NCI-H1694 treated with DMSO at 0.1 percent for 48 hours (cell line): ENCODE data around the gene RBM14.
"Not testable (repeated sequence)": the region's sequence is repeated elsewhere in the genome, so short reads cannot be mapped to it uniquely, and the experiment has no call there.

Source experiments
- DNase-seq: peaks from one replicate; lab custom pipeline; 2025; lab: John Stamatoyannopoulos, UW

The RBM14 gene

GRCh38 chr11:66637557-66638176 lies 21.2 kb downstream of the RBM14 start:
- DNase-seq, result no peak

GRCh38 chr11:66638177-66639065 lies 22.0 kb downstream of the RBM14 start, which contains the start of gene RBM4:
Gene RBM4 (plus strand): TSS chr11:66638703. CDS start chr11:66639712, 1,009 bp downstream.
- DNase-seq, result peak; percentile 99

DNA sequence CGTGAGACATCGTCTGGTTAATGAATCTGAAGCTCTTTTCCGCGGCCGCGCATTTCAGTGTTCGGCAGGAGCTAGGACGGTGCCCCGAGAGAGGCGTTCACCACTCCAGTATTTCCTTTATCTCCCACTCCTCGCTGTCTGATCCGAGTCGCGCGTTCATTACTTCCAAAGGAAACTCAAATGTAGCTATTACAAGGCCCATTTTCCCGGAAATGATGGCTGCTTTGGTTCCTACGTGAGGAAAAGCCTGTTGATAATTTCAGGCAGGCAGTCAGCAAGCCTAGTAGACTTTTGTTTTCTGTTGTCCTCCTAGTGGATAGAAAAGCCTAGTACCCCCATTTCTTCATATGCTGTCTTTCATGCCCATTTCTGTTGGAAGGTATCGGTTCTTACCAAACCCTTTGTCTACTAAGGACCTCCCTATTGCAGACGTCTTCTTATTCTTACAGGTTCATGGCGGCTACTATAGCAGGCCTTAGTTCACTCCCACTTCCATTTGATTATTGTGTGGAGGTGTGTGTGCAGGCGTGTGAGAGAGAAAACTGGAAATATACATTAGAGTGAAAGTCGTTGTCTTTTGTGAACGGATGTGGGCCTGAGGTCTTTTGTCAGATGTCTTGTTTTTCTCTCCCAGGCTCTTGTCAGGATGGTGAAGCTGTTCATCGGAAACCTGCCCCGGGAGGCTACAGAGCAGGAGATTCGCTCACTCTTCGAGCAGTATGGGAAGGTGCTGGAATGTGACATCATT lies 22.8 kb downstream of the RBM14 start:
- DNase-seq, result no peak

DNA sequence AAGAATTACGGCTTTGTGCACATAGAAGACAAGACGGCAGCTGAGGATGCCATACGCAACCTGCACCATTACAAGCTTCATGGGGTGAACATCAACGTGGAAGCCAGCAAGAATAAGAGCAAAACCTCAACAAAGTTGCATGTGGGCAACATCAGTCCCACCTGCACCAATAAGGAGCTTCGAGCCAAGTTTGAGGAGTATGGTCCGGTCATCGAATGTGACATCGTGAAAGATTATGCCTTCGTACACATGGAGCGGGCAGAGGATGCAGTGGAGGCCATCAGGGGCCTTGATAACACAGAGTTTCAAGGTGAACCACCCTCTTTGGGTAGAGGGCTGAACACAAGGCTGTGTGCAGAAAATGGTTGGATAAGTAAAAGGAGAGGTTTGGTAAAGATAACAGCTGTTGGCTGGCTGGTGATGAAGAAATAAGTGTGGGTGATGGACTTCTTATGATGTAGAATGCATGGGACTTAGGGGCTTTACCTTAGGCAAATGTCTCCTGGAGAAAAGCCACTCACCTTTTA lies 23.4 kb downstream of the RBM14 start:
- DNase-seq, result not testable (repeated sequence)

DNA sequence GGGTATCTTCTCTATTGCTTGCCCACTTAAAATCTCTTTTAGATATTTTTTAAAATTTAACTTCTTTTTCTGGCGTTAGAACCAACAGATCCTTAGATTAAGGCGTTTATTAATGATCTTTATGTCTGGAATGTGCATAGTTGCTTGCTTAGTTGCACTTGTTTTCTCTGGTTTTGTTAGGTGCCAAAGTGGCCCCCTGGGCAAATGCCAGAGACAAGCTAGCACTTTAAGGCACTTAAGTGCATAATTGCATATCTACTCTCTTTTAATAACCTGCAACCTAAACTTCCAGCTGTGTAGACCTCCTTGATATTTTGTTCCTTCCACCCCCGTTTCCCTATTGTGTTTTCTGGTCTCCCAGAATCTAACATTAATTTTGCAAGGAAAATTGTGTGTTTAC lies 25.4 kb downstream of the RBM14 start:
- DNase-seq, result no peak

GRCh38 chr11:66643745-66644437 lies 27.5 kb downstream of the RBM14 start:
- DNase-seq, result no peak

- DNase-seq, result no peak
Measured at GRCh38 chr11:66646828-66647227, 30.4 kb downstream of the RBM14 start.

DNA sequence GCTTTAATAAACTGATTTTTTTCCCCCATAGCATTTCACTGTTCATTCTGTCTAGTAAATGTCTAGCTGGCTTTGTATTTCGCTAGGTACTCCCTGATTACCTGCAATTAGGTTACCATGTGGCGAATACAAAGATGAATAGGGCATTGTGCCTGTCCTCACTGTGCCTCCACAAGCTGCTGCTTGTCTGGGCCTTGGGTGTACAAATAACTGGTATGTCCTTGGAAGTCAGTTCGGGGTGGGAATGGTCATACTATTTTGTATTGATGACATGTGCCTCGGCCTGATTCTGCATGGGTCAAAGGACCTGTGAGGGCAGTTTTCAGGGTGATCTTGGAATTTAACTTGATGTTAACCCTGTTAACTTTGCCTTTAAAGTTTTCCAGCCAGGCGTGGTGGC lies 33.5 kb downstream of the RBM14 start:
- no peak for DNase-seq

GRCh38 chr11:66651016-66651415 lies 34.6 kb downstream of the RBM14 start:
- DNase-seq, result no peak

DNA sequence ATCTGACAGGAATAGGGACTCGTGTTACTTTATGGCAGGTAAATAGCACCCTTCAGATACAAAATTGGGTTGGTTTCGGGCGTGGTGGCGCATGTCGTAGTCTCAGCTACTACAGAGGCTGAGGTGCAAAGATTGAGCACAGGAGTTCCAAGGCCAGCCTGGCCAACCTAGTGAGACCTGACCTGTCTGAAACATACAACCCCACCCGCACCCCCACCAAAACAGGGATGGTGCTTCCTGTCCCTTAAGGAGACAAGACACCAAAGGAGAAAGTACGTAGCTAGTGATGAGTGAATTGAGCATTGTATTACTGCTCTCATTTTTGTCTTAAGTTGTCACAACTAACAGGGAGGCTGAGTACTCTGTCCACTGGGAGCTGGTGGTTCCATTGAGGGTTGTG lies 36.2 kb downstream of the RBM14 start:
- no peak for DNase-seq

DNA sequence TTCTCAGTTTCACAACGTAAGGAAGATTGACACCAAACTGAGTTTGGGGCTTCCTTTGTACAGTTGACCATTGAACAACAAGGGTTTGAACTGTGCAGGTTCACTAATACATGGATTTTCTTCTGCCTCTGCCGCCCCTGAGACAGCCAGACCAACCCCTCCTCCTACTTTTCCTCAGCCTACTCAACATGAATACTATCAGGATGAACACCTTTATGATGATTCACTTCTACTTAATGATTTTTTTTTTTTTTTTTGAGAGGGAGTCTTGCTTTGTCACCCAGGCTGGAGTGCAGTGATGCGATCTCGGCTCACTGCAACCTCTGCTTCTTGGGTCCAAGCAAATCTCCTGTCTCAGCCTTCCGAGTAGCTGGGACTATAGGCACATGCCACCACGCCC lies 36.7 kb downstream of the RBM14 start:
- DNase-seq, result no peak

DNA sequence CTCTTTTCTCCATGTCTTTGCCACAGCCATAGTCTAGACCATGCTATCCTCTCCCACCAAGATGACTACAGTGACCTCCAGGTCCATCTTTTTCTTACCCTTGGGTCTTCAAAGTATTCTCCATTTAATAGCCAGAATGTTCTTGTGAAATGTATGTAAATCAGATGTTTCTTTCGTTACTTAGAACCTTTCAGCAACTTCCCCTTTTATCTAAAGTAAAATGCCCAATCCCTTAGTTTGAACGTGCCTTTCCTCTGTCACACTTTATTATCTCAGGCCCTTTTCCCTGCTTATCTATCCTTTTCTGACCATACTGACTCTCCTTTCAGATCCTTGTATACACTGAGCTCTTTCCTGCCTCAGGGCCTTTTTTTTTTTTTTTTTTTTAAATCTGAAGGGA lies 43.3 kb downstream of the RBM14 start:
- no peak for DNase-seq

DNA sequence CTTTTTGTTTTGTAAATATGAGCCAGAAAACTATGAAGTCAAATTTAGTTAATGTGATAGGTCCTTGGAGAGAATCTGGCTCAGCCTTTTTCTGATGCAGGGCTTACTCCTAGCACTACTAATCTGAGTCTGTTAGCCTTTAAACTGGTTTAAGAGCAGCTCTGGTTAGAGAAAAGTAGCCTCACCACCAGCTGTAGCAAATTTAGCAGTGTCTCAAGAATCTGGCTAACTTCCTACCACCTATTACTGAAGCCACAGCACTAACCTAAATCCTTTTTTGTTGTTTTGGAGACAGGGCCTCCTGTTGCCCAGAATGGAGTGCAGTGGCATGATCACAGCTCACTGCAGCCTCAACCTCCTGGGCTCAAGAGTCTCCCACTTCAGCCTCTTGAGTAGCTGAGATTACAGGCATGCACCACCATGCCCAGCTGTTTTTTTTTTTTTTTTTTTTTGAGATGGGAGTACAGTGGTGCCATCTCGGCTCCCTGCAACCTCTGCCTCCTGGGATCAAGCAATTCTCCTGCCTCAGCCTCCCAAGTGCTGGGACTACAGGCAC lies 47.4 kb downstream of the RBM14 start:
- DNase-seq, result no peak

- no peak for DNase-seq
Measured at GRCh38 chr11:66665369-66665768, 48.9 kb downstream of the RBM14 start.

DNA sequence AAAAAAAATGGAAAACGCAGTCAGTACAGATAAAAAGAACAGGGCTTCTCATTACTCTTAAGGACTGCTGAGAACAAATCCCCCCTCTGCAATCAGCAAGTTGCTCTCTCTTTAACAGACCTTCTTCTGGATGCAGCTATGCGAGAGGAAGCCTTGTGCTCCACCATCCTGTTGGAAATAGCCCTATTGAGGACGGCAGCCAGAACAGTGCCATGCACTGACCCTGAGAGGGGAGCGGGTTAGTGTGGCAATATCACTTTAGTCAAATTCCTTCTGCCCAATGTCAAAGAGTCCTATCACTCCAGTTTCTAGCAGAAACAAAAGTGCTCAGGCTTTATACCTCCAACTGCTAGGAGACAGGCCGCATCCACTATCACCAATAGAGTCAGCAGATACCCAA lies 54.4 kb downstream of the RBM14 start:
- DNase-seq, result no peak

GRCh38 chr11:66674964-66675602 lies 58.7 kb downstream of the RBM14 start:
- DNase-seq, result no peak

- DNase-seq, result no peak
Measured at GRCh38 chr11:66676282-66676919, 60.0 kb downstream of the RBM14 start.
